ENCODE measurements around the gene BMPR2.

GRCh38 chr2:202530038-202530437 is 153.9 kb downstream of the BMPR2 start:
- TF ChIP-seq EZH2 (IDR thresholded peaks at IDR 0.05) (no peak), CTCF (IDR thresholded peaks at IDR 0.05) (no peak)
